KMS-11 (cell line): ENCODE measurements around the gene PRSS21.

Experiments
- H2AFZ ChIP-seq: fragments of 200-600 bp; sonication (generic); 2 replicates; pipeline ENCODE4 v1.6.1; 2016; ENCODE audit warnings: antibody characterized with exemption, mixed run types, low read depth
- H3K27ac ChIP-seq: fragments of 200-600 bp; sonication (generic); 2 replicates; pipeline ENCODE4 v1.6.1; 2016; ENCODE audit warnings: mild to moderate bottlenecking, mixed run types
- H3K27me3 ChIP-seq: fragments of 200-600 bp; sonication (generic); 2 replicates; pipeline ENCODE4 v1.6.1; 2017; ENCODE audit warnings: mild to moderate bottlenecking, low read depth, mixed run types, moderate library complexity; ENCODE audit not compliant: insufficient read depth
- H3K36me3 ChIP-seq: fragments of 200-600 bp; sonication (generic); 2 replicates; pipeline ENCODE4 v1.6.1; 2017; ENCODE audit warnings: mild to moderate bottlenecking, mixed run types; ENCODE audit not compliant: insufficient read depth
- H3K4me1 ChIP-seq: fragments of 200-600 bp; sonication (generic); 2 replicates; pipeline ENCODE4 v1.6.1; 2016; ENCODE audit warnings: mild to moderate bottlenecking, low read depth, mixed run types; ENCODE audit not compliant: poor library complexity, severe bottlenecking
- H3K4me2 ChIP-seq: fragments of 200-600 bp; sonication (generic); 2 replicates; pipeline ENCODE4 v1.7.0; 2016; ENCODE audit warnings: mild to moderate bottlenecking, mixed run types
- H3K4me3 ChIP-seq: fragments of 200-600 bp; sonication (generic); IDR thresholded peaks from 2 replicates; pipeline ENCODE4 v1.6.1; 2017; ENCODE audit warnings: low read depth, low read length, mixed read lengths; ENCODE audit not compliant: insufficient read depth
- H3K79me2 ChIP-seq: fragments of 200-600 bp; sonication (generic); 2 replicates; pipeline ENCODE4 v1.6.1; 2016; ENCODE audit warnings: low read depth, mixed run types; ENCODE audit not compliant: insufficient read depth
- H3K9ac ChIP-seq: fragments of 200-600 bp; sonication (generic); 2 replicates; pipeline ENCODE4 v1.6.1; 2016; ENCODE audit warnings: mild to moderate bottlenecking, mixed run types
- H4K20me1 ChIP-seq: fragments of 200-600 bp; sonication (generic); 2 replicates; pipeline ENCODE4 v1.6.1; 2016; ENCODE audit warnings: mild to moderate bottlenecking, mixed run types; ENCODE audit not compliant: insufficient read depth
- TF ChIP-seq, protein P1 (sequence below): fragments of 200-600 bp; sonication (generic); conservative IDR thresholded peaks from 2 replicates; pipeline ENCODE4 v1.6.1; 2017; ENCODE audit warnings: low read depth, mild to moderate bottlenecking, antibody characterized with exemption, low read length, moderate library complexity, mixed read lengths

Gene PRSS21

DNA sequence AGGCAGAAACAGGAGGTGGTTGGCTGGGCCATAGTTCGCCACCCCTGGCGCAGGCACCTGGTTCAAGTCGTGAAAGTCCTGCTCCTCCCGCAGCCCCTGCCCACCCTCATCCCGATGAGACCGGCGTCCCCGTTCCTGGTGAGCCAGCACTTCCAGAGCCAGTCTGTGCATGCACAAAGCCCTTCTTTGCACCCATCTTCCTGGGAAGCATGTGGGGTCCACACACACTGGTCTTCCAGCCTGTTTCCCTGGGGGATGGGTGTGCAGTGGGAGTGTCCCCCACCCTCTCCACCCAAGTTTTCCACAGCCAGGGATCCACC, 11.4 kb downstream of the PRSS21 start:
- TF ChIP-seq, protein P1, sequence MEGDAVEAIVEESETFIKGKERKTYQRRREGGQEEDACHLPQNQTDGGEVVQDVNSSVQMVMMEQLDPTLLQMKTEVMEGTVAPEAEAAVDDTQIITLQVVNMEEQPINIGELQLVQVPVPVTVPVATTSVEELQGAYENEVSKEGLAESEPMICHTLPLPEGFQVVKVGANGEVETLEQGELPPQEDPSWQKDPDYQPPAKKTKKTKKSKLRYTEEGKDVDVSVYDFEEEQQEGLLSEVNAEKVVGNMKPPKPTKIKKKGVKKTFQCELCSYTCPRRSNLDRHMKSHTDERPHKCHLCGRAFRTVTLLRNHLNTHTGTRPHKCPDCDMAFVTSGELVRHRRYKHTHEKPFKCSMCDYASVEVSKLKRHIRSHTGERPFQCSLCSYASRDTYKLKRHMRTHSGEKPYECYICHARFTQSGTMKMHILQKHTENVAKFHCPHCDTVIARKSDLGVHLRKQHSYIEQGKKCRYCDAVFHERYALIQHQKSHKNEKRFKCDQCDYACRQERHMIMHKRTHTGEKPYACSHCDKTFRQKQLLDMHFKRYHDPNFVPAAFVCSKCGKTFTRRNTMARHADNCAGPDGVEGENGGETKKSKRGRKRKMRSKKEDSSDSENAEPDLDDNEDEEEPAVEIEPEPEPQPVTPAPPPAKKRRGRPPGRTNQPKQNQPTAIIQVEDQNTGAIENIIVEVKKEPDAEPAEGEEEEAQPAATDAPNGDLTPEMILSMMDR: no peak
- Histone ChIP-seq H3K79me2 (no peaks in the 10 kb centered on the region), H3K4me2 (no peak overlapping the region), H3K4me1 (no peaks in the 10 kb centered on the region), H2AFZ (no peak overlapping the region), H3K36me3 (no peaks in the 10 kb centered on the region), H3K9ac (no peak overlapping the region), H3K27ac (no peak overlapping the region), H4K20me1 (no peaks in the 10 kb centered on the region), H3K4me3 (no peak overlapping the region), H3K27me3 (peaks cover 98% of the 10 kb centered on the region)

DNA sequence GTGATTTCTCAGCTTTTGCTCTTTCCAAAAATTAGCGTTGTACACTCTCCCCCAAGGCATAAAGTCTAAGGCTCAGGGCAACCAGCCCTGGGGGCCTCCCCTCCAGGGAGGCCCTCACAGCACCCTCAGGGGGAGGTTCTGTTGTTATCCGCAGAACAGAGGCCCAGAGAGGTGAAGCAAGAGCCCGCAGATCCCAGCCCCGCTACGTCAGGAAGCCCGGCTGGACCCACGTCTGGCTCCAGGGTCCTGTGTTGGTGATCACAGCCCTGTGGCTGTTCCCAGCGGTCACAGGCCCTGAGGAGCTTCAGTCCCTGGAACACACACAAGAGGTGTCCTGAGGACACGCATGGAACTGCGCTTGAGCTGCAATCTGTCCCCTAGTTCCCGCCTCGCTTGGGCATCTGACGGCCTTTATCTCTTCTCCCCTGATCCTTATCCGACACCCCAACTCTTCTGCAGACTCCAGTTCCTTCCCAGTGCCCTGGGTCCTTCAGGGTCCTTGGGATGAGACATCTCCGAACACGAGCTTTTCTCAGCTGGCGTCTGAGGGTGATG, 11.9 kb downstream of the PRSS21 start:
- Histone ChIP-seq H3K79me2 (no peaks in the 10 kb centered on the region), H3K4me1 (no peaks in the 10 kb centered on the region), H3K27ac (no peak overlapping the region), H2AFZ (no peak overlapping the region), H3K4me2 (no peak overlapping the region), H3K9ac (no peak overlapping the region), H3K36me3 (no peaks in the 10 kb centered on the region), H3K27me3 (peaks cover 98% of the 10 kb centered on the region), H3K4me3 (no peak overlapping the region), H4K20me1 (no peaks in the 10 kb centered on the region)
- TF ChIP-seq, protein P1: no peak

DNA sequence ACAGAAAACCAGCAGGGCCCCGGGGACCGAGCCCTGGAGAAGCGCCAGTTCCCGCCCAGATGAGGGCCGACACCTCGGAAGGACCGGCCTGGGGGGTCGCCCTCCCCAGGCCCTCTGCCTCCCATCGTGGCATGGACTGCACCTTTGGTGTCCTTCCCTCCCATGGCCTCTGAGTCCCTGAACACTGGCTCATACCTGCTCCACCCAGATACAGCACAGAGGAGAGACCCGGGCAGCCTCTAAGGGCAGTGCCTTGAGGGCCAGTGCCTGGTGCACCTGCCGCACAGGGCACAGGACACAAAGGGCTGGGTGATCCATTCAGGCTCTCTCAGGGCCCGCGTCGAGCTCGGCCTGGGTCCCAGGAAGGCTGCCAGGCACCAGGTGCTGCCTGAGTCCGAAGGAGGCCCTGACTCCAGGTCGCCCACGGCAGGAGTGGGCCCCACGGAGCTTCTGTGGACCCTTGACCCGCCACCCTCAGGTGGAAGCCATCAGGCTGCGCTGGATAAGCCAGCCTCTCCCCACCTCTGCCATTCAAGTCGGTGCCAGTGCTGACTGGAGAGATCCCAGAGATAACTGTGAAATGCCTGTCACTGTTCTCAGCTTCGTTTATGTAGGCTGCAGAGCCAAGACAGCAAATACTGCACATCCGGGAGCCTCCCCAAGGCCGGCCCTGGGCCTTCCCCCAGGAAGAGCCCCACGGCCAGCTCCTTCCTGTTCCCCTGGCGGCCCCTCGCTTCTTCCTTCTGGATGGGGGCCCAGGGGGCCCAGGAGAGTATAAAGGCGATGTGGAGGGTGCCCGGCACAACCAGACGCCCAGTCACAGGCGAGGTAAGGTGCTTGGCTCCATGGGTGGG, 12.7 kb downstream of the PRSS21 start, which contains the start of gene ZG16B:
ZG16B (plus strand) TSS at position 803 of the 854 bp plus-strand sequence. CDS start 139 bp downstream, outside the sequence.
- peaks cover 95% of the 10 kb centered on the region for H3K27me3 ChIP-seq
- H3K4me1 ChIP-seq: no peaks in the 10 kb centered on the region
- H3K27ac ChIP-seq: no peak within 1 kb of the TSS
- TF ChIP-seq, protein P1: no peak
- H3K4me3 ChIP-seq: no peak within 1 kb of the TSS
- no peaks in the 10 kb centered on the region for H3K36me3 ChIP-seq
- H4K20me1 ChIP-seq: no peaks in the 10 kb centered on the region
- H3K79me2 ChIP-seq: no peaks in the 10 kb centered on the region
- H2AFZ ChIP-seq: no peak within 1 kb of the TSS
- no peak within 1 kb of the TSS for H3K9ac ChIP-seq
- H3K4me2 ChIP-seq: no peak within 1 kb of the TSS

DNA sequence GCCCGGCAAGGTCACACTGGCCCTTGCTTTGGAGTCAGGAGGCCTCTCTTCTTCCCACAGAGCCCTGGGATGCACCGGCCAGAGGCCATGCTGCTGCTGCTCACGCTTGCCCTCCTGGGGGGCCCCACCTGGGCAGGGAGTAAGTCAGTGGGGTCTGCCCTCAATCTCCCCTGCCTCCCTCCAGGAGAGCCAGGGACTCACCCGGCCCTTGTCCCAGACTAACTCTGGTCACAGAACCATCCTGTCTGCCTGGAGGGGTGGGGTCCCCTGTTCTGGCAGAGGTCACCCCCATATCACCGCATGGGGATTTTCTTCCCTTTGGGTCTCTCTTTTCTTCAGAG, 13.3 kb downstream of the PRSS21 start:
- TF ChIP-seq, protein P1: no peak
- Histone ChIP-seq H3K79me2 (no peaks in the 10 kb centered on the region), H3K36me3 (no peaks in the 10 kb centered on the region), H3K9ac (no peak overlapping the region), H3K4me3 (no peak overlapping the region), H2AFZ (no peak overlapping the region), H3K27me3 (peaks cover 90% of the 10 kb centered on the region), H3K4me2 (no peak overlapping the region), H3K27ac (no peak overlapping the region), H3K4me1 (no peaks in the 10 kb centered on the region), H4K20me1 (no peaks in the 10 kb centered on the region)
